HEK293T (cell line): Measurements from ENCODE around the gene KCNK10.

Source experiments
- FOXK2 ChIP-seq: fragments of 450-650 bp; IDR thresholded peaks from 2 replicates; pipeline ENCODE4 v1.6.1; 2016; ENCODE audit warnings: mild to moderate bottlenecking
- HDGF ChIP-seq: fragments of 450-650 bp; IDR thresholded peaks from 2 replicates; pipeline ENCODE4 v1.6.1; 2017; ENCODE audit warnings: antibody characterized with exemption, borderline replicate concordance
- LEF1 ChIP-seq: fragments of 450-650 bp; IDR thresholded peaks from 2 replicates; pipeline ENCODE4 v1.6.1; 2017; ENCODE audit warnings: mild to moderate bottlenecking, borderline replicate concordance
- SP1 ChIP-seq: fragments of 450-650 bp; IDR thresholded peaks from 2 replicates; pipeline ENCODE4 v1.6.1; 2017
- TARDBP ChIP-seq: fragments of 450-650 bp; IDR thresholded peaks from 2 replicates; pipeline ENCODE4 v1.6.1; 2016
- TF ChIP-seq, protein P1 (sequence below): fragments of 450-650 bp; IDR thresholded peaks from 2 replicates; pipeline ENCODE4 v1.6.1; 2016

- no peak for TF ChIP-seq FOXK2
- TF ChIP-seq LEF1 = no peak
- no peak for TF ChIP-seq SP1
- TF ChIP-seq HDGF = no peak
- TF ChIP-seq, protein P1, sequence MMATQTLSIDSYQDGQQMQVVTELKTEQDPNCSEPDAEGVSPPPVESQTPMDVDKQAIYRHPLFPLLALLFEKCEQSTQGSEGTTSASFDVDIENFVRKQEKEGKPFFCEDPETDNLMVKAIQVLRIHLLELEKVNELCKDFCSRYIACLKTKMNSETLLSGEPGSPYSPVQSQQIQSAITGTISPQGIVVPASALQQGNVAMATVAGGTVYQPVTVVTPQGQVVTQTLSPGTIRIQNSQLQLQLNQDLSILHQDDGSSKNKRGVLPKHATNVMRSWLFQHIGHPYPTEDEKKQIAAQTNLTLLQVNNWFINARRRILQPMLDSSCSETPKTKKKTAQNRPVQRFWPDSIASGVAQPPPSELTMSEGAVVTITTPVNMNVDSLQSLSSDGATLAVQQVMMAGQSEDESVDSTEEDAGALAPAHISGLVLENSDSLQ = no peak
- no peak for TF ChIP-seq TARDBP
Observed at GRCh38 chr14:88289996-88290395, 33.1 kb downstream of the KCNK10 start.
